GM12865 (cell line): Measurements from ENCODE around the gene NOA1.

Experiments used
- DNase-seq: peaks from one replicate; pipeline ENCODE4 v3.0.0; 2010; ENCODE audit warnings: low read depth
- H3K4me3 ChIP-seq: 2 replicates; pipeline ENCODE4 v1.5.1; 2011; ENCODE audit warnings: mild to moderate bottlenecking, low read depth, low read length, control low read depth
- TF ChIP-seq, protein P1 (sequence below): IDR thresholded peaks from 2 replicates; pipeline ENCODE4 v1.5.1; 2011; ENCODE audit warnings: low read length, control low read depth, low read depth, inconsistent platforms; ENCODE audit not compliant: insufficient read depth; ENCODE audit errors: missing control alignments

Gene NOA1

DNA sequence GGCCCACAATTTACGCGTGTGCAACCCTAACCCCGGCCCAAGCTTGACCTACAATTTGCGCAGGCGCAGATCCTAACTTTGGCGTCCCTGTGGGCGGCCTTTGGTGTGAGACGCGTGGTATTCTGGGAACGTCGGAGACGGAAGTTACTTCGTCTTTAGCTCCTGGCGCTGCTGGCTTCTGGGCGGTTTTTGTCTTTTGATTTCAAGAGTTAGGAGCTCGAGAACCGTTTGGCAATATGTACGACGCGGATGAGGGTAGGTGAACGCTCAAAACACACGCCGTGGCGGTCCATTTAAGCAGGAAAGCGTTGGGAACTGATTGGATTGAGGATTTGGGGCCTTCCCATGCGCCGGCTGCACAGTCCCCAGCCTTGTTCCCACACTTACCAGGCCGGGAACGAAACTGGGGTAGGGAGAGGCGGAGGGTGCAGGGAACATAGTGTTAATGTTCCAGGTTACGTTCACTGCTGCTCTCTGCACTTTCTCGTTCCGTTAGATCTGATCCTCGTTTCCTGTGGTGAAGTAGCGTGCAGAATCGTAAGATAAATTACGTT is 1.4 kb upstream of the NOA1 start, which contains the start of gene POLR2B:
Gene POLR2B (plus strand): TSS at position 147 of the 554 bp plus-strand sequence. CDS start 90 bp downstream, at position 237.
- H3K4me3 ChIP-seq: peak within 1 kb of the TSS; percentile 95
- TF ChIP-seq, protein P1, sequence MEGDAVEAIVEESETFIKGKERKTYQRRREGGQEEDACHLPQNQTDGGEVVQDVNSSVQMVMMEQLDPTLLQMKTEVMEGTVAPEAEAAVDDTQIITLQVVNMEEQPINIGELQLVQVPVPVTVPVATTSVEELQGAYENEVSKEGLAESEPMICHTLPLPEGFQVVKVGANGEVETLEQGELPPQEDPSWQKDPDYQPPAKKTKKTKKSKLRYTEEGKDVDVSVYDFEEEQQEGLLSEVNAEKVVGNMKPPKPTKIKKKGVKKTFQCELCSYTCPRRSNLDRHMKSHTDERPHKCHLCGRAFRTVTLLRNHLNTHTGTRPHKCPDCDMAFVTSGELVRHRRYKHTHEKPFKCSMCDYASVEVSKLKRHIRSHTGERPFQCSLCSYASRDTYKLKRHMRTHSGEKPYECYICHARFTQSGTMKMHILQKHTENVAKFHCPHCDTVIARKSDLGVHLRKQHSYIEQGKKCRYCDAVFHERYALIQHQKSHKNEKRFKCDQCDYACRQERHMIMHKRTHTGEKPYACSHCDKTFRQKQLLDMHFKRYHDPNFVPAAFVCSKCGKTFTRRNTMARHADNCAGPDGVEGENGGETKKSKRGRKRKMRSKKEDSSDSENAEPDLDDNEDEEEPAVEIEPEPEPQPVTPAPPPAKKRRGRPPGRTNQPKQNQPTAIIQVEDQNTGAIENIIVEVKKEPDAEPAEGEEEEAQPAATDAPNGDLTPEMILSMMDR: no peak
- DNase-seq: peak; percentile 98

DNA sequence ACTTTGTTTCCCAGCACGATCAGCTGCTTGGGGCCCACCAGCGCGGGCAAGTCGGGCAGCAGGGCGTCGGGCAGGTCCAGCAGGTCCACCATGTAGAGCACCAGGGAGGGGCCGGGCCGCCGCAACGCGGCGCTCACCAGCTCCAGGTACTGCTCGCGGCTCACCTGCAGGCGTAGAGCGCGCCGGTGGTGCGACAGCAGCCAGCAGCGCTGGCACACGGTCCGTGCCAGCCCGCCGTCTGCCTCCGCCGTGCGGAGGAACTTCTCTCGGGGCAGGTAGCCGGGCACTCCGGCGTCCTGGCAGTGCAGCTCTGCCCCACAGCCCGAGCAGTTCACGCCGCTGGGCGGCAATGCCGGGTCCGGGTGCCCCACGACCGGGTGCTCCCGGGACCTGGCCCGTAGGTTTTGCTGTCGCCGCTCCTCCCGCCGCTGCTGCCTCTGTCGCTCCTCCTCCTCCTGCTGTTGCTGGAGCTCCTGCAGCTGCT is 527 bp downstream of the NOA1 start:
- TF ChIP-seq, protein P1: no peak
- DNase-seq: peak; percentile 57
- H3K4me3 ChIP-seq: peak overlapping the region; percentile 95

DNA sequence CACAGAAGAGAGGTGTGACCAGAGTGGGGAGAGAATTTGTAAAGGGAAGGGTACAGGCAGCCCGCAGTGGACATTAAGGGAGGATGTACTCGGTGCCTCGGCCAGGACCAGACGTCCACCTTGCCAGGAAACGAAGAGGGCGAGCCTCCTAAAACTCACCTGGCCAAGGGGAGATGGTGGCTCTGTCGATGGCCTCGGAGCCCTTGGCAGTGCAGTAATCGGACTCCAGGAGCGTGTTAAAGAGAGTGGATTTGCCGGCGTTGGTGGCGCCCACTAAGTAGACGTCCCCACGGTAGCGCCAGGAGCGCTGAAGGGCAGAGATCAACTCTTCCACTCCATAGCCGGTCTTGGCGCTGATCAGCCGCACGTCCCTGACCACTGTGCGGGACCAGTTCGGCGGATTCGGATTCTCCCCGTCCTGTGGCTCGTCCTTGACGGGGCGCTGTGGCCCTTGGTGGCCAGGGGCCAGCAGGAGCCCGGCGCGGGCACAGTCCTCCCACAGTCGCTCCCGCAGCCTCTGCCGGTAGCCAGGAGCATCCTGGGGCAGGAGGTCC is 1.0 kb downstream of the NOA1 start:
- TF ChIP-seq, protein P1: no peak
- H3K4me3 ChIP-seq: peak overlapping the region; percentile 95
- DNase-seq: peak; percentile 17

DNA sequence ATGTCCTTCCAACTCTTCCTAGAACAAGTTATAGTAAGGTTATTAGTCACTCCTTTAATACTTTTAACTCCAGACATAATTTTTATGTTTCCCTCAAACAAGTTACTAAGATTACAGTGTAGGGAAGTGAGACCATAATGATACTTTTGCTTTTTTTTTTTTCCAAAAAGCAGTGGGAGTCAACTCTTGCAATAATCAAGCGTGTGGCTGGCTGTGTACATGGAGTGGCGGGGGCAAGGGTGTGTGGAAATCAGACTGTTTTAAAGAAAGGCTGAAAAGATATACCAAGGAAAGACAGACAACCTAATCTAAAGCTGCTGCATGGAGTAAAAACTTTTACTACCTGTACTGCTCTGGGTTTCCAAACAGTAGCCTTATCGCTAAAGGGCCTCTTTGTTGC is 4.1 kb downstream of the NOA1 start:
- H3K4me3 ChIP-seq: no peak overlapping the region
- TF ChIP-seq, protein P1: no peak
- no peak for DNase-seq

DNA sequence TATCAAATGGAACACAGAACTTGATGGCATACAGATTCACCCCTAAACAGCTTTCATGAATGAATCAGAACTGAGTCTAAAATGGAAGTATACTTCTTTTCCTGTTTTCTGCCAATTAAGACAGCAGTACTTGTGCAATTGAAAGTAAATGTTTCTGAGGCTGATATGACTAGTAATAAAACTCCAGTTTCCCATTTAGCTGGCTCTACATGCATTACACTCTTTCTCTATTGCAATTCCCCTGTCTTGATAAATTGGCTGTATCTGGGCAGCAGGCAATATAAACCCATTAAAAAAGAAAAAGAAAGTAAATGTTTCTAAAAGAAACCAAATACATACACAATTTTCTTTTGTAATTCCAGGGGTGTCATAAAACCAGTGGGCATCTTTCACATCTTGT is 4.6 kb downstream of the NOA1 start:
- no peak for DNase-seq
- TF ChIP-seq, protein P1: no peak
- no peak overlapping the region for H3K4me3 ChIP-seq

DNA sequence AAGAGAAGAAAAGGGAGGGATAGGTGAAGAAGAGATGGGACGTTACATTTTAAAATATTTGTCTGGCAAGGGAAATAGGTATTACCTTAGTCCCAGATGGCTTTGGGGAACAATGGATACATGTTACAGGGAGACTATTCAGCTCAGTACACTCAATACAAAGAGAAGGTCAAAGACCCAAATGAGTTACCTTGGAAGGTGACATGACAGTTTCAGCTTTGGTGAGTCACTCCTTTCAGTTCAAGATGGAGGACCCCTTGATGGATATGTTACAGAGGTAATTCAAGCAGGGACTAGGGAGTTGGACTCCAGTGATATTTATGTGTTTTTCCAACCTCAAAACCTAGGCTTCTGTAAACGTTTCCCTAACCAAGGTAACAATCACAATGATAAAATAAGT is 5.0 kb downstream of the NOA1 start:
- TF ChIP-seq, protein P1: no peak
- no peak overlapping the region for H3K4me3 ChIP-seq

DNA sequence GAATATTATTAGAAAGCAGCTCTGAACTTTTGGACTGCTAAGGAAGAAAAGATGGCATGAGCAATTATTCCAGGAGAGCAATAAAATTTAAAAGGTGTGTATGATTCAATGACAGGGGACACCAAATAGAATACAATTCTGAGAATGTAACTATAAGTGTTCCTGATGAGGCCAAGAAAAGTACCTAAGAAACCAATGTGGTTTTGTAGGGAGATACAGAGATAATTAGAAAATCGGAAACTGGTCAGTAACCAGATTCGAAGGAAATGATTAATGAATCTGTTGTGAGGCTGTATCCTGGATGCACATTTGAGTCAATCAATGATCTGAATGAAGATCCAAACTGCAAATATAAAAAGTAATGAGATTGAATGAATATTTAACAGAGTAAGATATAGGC is 6.0 kb downstream of the NOA1 start:
- DNase-seq: no peak
- no peak overlapping the region for H3K4me3 ChIP-seq
- TF ChIP-seq, protein P1: no peak

More for the DNA sequence above, 5.0 kb downstream of the NOA1 start:
- DNase-seq: no peak
